Measurements from ENCODE around the gene NOS1AP.
A peak's percentile ranks its signal among the peaks of the same experiment; 100 is the strongest.

NOS1AP gene

DNA sequence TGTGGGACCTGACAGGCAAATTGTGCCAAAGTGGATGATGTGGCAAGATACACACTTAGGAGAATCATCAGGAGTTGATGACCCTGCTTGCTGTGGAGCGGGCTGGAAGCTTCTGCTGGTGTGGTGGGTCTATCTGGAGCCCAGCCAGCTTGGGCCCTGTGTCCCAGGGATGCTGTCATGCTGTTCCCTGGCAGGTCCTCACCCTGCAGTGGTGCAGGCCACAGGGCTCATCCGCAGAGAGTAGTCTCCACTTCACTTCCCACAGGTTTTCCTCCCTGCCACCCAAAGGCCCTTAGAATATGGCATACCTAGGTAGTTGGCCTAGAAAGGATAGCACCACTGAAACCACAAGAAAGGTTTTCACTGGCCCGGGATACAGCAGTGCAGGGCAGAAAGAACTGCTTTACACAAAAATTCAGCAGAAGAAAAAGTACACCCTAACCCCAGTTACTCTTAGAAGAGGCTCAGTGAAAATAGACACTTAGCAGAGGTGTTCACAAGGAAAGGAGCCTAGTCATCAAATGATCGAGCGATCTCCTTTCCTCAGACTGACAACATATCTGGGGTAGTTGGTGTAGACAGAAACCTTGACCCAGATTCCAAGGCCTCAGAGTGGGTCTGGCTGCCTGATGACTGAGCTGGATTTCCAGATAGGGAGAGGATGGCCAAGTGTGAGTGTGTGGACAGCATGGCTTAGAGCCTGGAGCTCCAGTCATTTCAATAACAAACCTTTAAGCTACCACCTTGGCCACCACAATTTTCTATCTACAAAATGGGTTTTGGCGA is 310.8 kb downstream of the NOS1AP start:
- Histone ChIP-seq H2BK15ac (ENCODE audit: low read depth, poor library complexity, severe bottlenecking) (no peak overlapping the region), H3K4ac (ENCODE audit: low read depth in 1 of 2, low read length in 2 of 2) (no peak overlapping the region), H4K91ac (ENCODE audit: low read length) (no peak overlapping the region), H2AFZ (ENCODE audit: low read depth, low read length) (no peak overlapping the region), H3K36me3 (ENCODE audit: control insufficient read depth in 1 of 2, insufficient read depth in 2 of 2, low read depth in 1 of 2, low read length in 2 of 2) (peaks cover 0 to 4% of the 10 kb centered on the region in 2 experiments), H3K4me3 (ENCODE audit: insufficient read depth in 1 of 2, low read depth in 1 of 2, low read length in 2 of 2) (no peak overlapping the region), H2BK120ac (ENCODE audit: low read depth, low read length) (no peak overlapping the region), H3K23ac (ENCODE audit: low read length in 2 of 2) (no peak overlapping the region), H3K14ac (ENCODE audit: low read length in 2 of 2) (no peak overlapping the region), H3K18ac (ENCODE audit: low read depth in 1 of 2, low read length in 2 of 2) (no peak overlapping the region), H4K8ac (ENCODE audit: low read length) (no peak overlapping the region), H3K9ac (ENCODE audit: low read length) (no peak overlapping the region), H2AK5ac (ENCODE audit: low read length, severe bottlenecking) (no peak overlapping the region), H2BK5ac (ENCODE audit: low read depth, low read length, poor library complexity, severe bottlenecking) (no peak overlapping the region), H3K27ac (ENCODE audit: low read length, poor library complexity, severe bottlenecking) (no peak overlapping the region), H2BK12ac (ENCODE audit: low read length in 2 of 2) (no peak overlapping the region), H3K4me2 (ENCODE audit: low read length, poor library complexity, severe bottlenecking) (no peak overlapping the region), H3K4me1 (ENCODE audit: control insufficient read depth, insufficient read depth, low read depth, low read length) (peaks cover 4% of the 10 kb centered on the region), H3K79me1 (replicated peaks; ENCODE audit: low read length, poor library complexity, severe bottlenecking) (no peaks in the 10 kb centered on the region), H3K9me3 (ENCODE audit: control insufficient read depth, low read length) (no peaks in the 10 kb centered on the region), H3K27me3 (ENCODE audit: control insufficient read depth in 1 of 2, insufficient read depth in 1 of 2, low read length in 2 of 2) (peaks cover 0 to 8% of the 10 kb centered on the region in 2 experiments)
- 96% methylated on average over 6 of the region's 6 CpGs for WGBS
- DNase-seq, result no peak

DNA sequence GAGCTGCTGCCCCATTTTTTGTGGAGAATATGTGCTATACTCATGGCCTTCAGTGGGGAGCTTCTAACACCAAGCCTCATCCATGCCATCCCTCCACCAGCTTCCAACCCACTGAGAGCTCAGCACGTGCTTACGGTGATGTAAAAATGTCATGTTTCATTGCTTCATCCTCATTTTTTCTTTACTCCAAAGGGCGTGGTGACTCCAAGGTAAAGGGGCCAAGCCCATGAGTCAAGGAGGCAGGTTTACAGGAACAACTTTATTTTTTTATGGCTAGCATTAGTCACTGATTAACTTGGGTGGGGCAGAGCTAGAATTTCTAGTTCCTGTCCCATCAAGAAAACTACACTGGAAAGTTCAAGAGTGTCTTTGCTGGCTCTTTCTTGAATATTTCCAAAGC is 311.9 kb downstream of the NOS1AP start, which contains the start of gene C1orf226:
C1orf226 (plus strand) TSS at position 346 of the 400 bp plus-strand sequence. CDS start 174 bp downstream, outside the sequence.
- Histone ChIP-seq H3K27me3 (ENCODE audit: control insufficient read depth in 1 of 2, insufficient read depth in 1 of 2, low read length in 2 of 2) (peaks cover 0 to 8% of the 10 kb centered on the region in 2 experiments), H3K4ac (ENCODE audit: low read depth in 1 of 2, low read length in 2 of 2) (no peak within 1 kb of the TSS), H2BK5ac (ENCODE audit: low read depth, low read length, poor library complexity, severe bottlenecking) (no peak within 1 kb of the TSS), H2BK120ac (ENCODE audit: low read depth, low read length) (no peak within 1 kb of the TSS), H3K4me3 (ENCODE audit: insufficient read depth in 1 of 2, low read depth in 1 of 2, low read length in 2 of 2) (no peak within 1 kb of the TSS), H4K8ac (ENCODE audit: low read length) (no peak within 1 kb of the TSS), H3K36me3 (ENCODE audit: control insufficient read depth in 1 of 2, insufficient read depth in 2 of 2, low read depth in 1 of 2, low read length in 2 of 2) (peaks cover 0 to 4% of the 10 kb centered on the region in 2 experiments), H2BK12ac (ENCODE audit: low read length in 2 of 2) (no peak within 1 kb of the TSS), H3K79me1 (replicated peaks; ENCODE audit: low read length, poor library complexity, severe bottlenecking) (no peaks in the 10 kb centered on the region), H3K27ac (ENCODE audit: low read length, poor library complexity, severe bottlenecking) (no peak within 1 kb of the TSS), H3K18ac (ENCODE audit: low read depth in 1 of 2, low read length in 2 of 2) (peak within 1 kb of the TSS in 1 of 2 experiments; percentile 11), H2AK5ac (ENCODE audit: low read length, severe bottlenecking) (no peak within 1 kb of the TSS), H3K4me1 (ENCODE audit: control insufficient read depth, insufficient read depth, low read depth, low read length) (peaks cover 4% of the 10 kb centered on the region), H3K14ac (ENCODE audit: low read length in 2 of 2) (no peak within 1 kb of the TSS), H3K23ac (ENCODE audit: low read length in 2 of 2) (no peak within 1 kb of the TSS), H2BK15ac (ENCODE audit: low read depth, poor library complexity, severe bottlenecking) (no peak within 1 kb of the TSS), H3K9ac (ENCODE audit: low read length) (no peak within 1 kb of the TSS), H2AFZ (ENCODE audit: low read depth, low read length) (no peak within 1 kb of the TSS), H4K91ac (ENCODE audit: low read length) (no peak within 1 kb of the TSS), H3K9me3 (ENCODE audit: control insufficient read depth, low read length) (no peaks in the 10 kb centered on the region), H3K4me2 (ENCODE audit: low read length, poor library complexity, severe bottlenecking) (no peak within 1 kb of the TSS)
- no peak for DNase-seq
- WGBS, result 95% methylated on average over 3 of the region's 3 CpGs

DNA sequence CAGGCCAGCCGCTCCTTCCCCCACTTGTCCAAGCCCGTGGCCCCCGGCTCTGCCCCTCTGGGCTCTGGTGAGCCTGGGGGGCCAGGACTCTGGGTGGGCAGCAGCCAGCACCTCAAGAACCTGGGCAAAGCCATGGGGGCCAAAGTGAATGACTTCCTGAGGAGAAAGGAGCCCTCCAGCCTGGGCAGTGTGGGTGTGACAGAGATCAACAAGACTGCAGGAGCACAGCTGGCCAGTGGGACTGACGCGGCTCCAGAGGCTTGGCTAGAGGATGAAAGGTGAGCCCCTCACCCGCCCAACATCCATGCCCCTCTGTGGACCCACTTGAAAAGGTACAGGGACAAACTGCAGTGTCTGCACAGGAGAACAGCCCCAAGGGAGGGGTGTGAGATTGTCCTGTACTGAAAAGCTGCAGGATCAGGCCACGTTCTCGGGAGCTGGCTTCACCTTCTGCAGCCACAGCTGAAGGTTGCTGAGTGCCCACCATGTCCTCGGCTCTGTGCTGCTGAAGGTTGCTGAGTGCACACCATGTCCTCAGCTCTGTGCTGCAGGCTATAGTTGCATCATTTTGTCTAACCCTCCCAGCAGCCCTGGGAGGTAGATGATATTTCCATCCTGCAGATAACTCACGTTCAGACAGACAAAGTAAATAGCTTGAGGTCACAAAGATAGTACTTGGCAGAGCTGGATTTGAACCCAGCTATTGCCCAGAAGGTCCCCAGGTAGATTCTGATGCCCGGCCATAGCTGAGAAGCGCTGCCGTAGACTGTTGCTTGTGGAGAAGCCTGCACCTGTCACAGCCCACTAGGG is 312.7 kb downstream of the NOS1AP start:
- DNase-seq, result no peak
- Histone ChIP-seq H3K18ac (ENCODE audit: low read depth in 1 of 2, low read length in 2 of 2) (peak overlapping the region in 1 of 2 experiments; percentile 11), H3K27ac (ENCODE audit: low read length, poor library complexity, severe bottlenecking) (no peak overlapping the region), H2AFZ (ENCODE audit: low read depth, low read length) (no peak overlapping the region), H3K79me1 (replicated peaks; ENCODE audit: low read length, poor library complexity, severe bottlenecking) (no peaks in the 10 kb centered on the region), H4K8ac (ENCODE audit: low read length) (no peak overlapping the region), H2BK12ac (ENCODE audit: low read length in 2 of 2) (no peak overlapping the region), H3K4me1 (ENCODE audit: control insufficient read depth, insufficient read depth, low read depth, low read length) (peaks cover 4% of the 10 kb centered on the region), H2AK5ac (ENCODE audit: low read length, severe bottlenecking) (no peak overlapping the region), H2BK5ac (ENCODE audit: low read depth, low read length, poor library complexity, severe bottlenecking) (no peak overlapping the region), H3K23ac (ENCODE audit: low read length in 2 of 2) (no peak overlapping the region), H3K14ac (ENCODE audit: low read length in 2 of 2) (no peak overlapping the region), H3K9me3 (ENCODE audit: control insufficient read depth, low read length) (no peaks in the 10 kb centered on the region), H3K27me3 (ENCODE audit: control insufficient read depth in 1 of 2, insufficient read depth in 1 of 2, low read length in 2 of 2) (peaks cover 0 to 12% of the 10 kb centered on the region in 2 experiments), H3K4me2 (ENCODE audit: low read length, poor library complexity, severe bottlenecking) (no peak overlapping the region), H2BK120ac (ENCODE audit: low read depth, low read length) (no peak overlapping the region), H3K36me3 (ENCODE audit: control insufficient read depth in 1 of 2, insufficient read depth in 2 of 2, low read depth in 1 of 2, low read length in 2 of 2) (peaks cover 0 to 4% of the 10 kb centered on the region in 2 experiments), H3K4ac (ENCODE audit: low read depth in 1 of 2, low read length in 2 of 2) (no peak overlapping the region), H3K4me3 (ENCODE audit: insufficient read depth in 1 of 2, low read depth in 1 of 2, low read length in 2 of 2) (no peak overlapping the region), H2BK15ac (ENCODE audit: low read depth, poor library complexity, severe bottlenecking) (no peak overlapping the region), H3K9ac (ENCODE audit: low read length) (no peak overlapping the region), H4K91ac (ENCODE audit: low read length) (no peak overlapping the region)
- 97% methylated on average over 13 of the region's 13 CpGs for WGBS

DNA sequence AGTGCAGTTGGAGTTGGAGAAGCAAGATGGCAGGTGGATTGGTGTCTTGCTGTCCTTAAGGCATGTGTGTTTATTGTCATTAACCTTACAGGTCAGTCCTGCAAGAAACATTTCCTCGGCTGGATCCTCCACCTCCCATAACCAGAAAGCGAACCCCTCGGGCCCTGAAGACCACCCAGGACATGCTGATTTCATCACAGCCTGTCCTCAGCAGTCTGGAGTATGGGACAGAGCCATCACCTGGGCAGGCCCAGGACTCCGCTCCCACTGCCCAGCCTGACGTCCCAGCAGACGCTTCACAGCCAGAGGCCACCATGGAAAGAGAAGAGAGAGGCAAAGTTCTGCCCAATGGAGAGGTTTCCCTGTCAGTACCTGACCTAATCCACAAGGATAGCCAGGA is 313.6 kb downstream of the NOS1AP start:
- no peak overlapping the region for H2AK5ac ChIP-seq (ENCODE audit: low read length, severe bottlenecking)
- H2BK120ac ChIP-seq (ENCODE audit: low read depth, low read length), result no peak overlapping the region
- no peak overlapping the region for H3K14ac ChIP-seq (ENCODE audit: low read length in 2 of 2)
- no peak overlapping the region for H2BK12ac ChIP-seq (ENCODE audit: low read length in 2 of 2)
- peaks cover 4% of the 10 kb centered on the region for H3K4me1 ChIP-seq (ENCODE audit: control insufficient read depth, insufficient read depth, low read depth, low read length)
- H3K4me3 ChIP-seq (ENCODE audit: insufficient read depth in 1 of 2, low read depth in 1 of 2, low read length in 2 of 2), result no peak overlapping the region
- no peak for DNase-seq
- no peak overlapping the region for H4K91ac ChIP-seq (ENCODE audit: low read length)
- H3K27me3 ChIP-seq (ENCODE audit: control insufficient read depth in 1 of 2, insufficient read depth in 1 of 2, low read length in 2 of 2), result peaks cover 0 to 18% of the 10 kb centered on the region in 2 experiments
- 88% methylated on average over 6 of the region's 6 CpGs for WGBS
- no peak overlapping the region for H3K9ac ChIP-seq (ENCODE audit: low read length)
- H3K23ac ChIP-seq (ENCODE audit: low read length in 2 of 2), result no peak overlapping the region
- no peak overlapping the region for H3K18ac ChIP-seq (ENCODE audit: low read depth in 1 of 2, low read length in 2 of 2)
- peaks cover 0 to 4% of the 10 kb centered on the region in 2 experiments for H3K36me3 ChIP-seq (ENCODE audit: control insufficient read depth in 1 of 2, insufficient read depth in 2 of 2, low read depth in 1 of 2, low read length in 2 of 2)
- H2AFZ ChIP-seq (ENCODE audit: low read depth, low read length), result no peak overlapping the region
- H3K9me3 ChIP-seq (ENCODE audit: control insufficient read depth, low read length), result no peaks in the 10 kb centered on the region
- H3K79me1 ChIP-seq (replicated peaks; ENCODE audit: low read length, poor library complexity, severe bottlenecking), result no peaks in the 10 kb centered on the region
- H2BK5ac ChIP-seq (ENCODE audit: low read depth, low read length, poor library complexity, severe bottlenecking), result no peak overlapping the region
- no peak overlapping the region for H3K4me2 ChIP-seq (ENCODE audit: low read length, poor library complexity, severe bottlenecking)
- no peak overlapping the region for H2BK15ac ChIP-seq (ENCODE audit: low read depth, poor library complexity, severe bottlenecking)
- H4K8ac ChIP-seq (ENCODE audit: low read length), result no peak overlapping the region
- no peak overlapping the region for H3K4ac ChIP-seq (ENCODE audit: low read depth in 1 of 2, low read length in 2 of 2)
- H3K27ac ChIP-seq (ENCODE audit: low read length, poor library complexity, severe bottlenecking), result no peak overlapping the region
